Activated CD4-positive, alpha-beta memory T cell treated with anti-CD3 and anti-CD28 coated beads, Interleukin-2, amount 10 ng/mL, durations not matched to agents 7 days and 5 days (primary cell): ENCODE measurements around the gene ADRA1B. TPM values are rescaled to one million over a fixed set of nuclear protein-coding genes. Genes with fewer than 3 reads are reported as not detected.

Experiments used
- CTCF ChIA-PET: fragments of 350-600 bp; sonication (Branson Sonifier 250); formaldehyde crosslinking; loops from one replicate; lab custom pipeline; 2021; ENCODE audit warnings: antibody characterized with exemption, inconsistent platforms; lab: Charles Lee
- POLR2A ChIA-PET: fragments of 350-600 bp; sonication (Branson Sonifier 250); formaldehyde crosslinking; loops from one replicate; lab custom pipeline; 2021; ENCODE audit warnings: antibody characterized with exemption; lab: Charles Lee
- DNase-seq: peaks from one replicate; pipeline ENCODE4 v3.0.0-alpha.2; 2020
- H3K27ac Mint-ChIP-seq: one replicate; pipeline ENCODE4 v1.8.0; 2021; ENCODE audit warnings: mild to moderate bottlenecking, mixed read lengths
- H3K27me3 Mint-ChIP-seq: one replicate; pipeline ENCODE4 v1.8.0; 2021; ENCODE audit warnings: mixed read lengths
- H3K36me3 Mint-ChIP-seq: one replicate; pipeline ENCODE4 v1.8.0; 2021; ENCODE audit warnings: low read depth, mixed read lengths
- H3K4me1 Mint-ChIP-seq: one replicate; pipeline ENCODE4 v1.8.0; 2021; ENCODE audit warnings: mixed read lengths
- H3K4me3 Mint-ChIP-seq: one replicate; pipeline ENCODE4 v1.8.0; 2021; ENCODE audit warnings: mild to moderate bottlenecking, mixed read lengths
- H3K9me3 Mint-ChIP-seq: one replicate; pipeline ENCODE4 v1.8.0; 2021; ENCODE audit warnings: mixed read lengths
- total RNA-seq, 2 experiments: library from RNA; stranded (reverse); gene quantifications; one replicate each; pipeline ENCODE4 v1.2.3, GENCODE V29; 2021

Gene ADRA1B
- total RNA-seq, 2 experiments from 2014 or later = not detected

GRCh38 chr5:159890141-159890540 lies 26.1 kb upstream of the ADRA1B start:
- Mint-ChIP-seq H3K9me3 (no peaks in the 10 kb centered on the region), H3K4me1 (no peaks in the 10 kb centered on the region), H3K4me3 (no peak overlapping the region), H3K36me3 (no peaks in the 10 kb centered on the region), H3K27ac (no peak overlapping the region), H3K27me3 (peaks cover 3% of the 10 kb centered on the region)
- ChIA-PET POLR2A (no interaction called here), CTCF (no interaction called here)
- DNase-seq = no peak

DNA sequence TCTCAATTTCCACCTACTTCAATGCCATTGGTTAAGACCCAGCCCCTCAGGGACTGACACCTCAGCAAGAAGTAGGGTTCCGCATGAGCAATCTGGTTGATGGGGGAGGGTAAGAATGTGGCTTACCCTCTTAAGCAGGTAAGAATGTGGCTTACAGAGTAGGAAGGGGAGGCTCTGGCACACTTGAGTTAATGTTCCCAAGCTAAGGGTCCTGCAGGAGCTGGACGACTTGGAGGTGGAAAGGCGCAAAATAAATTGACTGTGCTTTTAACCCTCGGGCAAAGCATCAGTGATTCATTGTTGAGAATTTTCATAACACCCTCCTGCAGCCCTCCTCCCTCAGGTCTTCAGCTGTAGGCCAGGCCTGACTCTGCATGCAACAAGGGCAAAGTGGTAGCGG lies 24.9 kb upstream of the ADRA1B start:
- Mint-ChIP-seq H3K4me1 (no peaks in the 10 kb centered on the region), H3K27me3 (peaks cover 11% of the 10 kb centered on the region), H3K9me3 (no peaks in the 10 kb centered on the region), H3K27ac (no peak overlapping the region), H3K36me3 (no peaks in the 10 kb centered on the region), H3K4me3 (no peak overlapping the region)
- POLR2A ChIA-PET = no interaction called here
- DNase-seq = no peak
- CTCF ChIA-PET = no interaction called here

DNA sequence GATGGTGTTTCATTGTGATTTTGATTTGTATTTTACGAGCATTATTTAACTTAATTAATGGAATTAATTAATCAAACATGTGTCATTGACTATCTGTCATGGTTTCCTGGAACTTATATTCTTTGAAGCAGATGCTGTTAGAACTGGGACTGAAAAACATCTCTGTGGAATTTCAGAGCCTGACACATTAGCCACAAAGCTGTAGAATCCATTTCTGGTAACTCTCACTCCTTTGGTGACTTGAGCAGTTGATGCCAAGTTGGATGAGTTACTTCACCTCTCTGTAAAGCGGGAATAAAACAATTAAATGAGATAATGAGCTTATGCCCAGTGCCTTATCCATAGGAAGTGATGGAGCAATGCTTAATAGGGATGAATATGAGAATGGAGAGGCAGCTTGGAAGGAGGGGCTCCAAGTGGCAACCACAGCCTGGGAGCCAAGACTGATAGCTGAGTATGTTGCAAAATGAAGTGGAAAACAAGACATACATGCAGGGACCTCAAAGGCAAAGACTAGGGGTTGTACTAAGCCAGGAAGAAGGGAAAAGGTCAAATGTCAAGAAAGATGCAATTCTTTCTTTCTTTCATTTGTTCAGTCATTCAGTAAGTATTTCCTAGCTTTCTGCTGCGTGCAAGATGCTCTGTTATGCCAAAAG lies 23.1 kb upstream of the ADRA1B start:
- CTCF ChIA-PET = no interaction called here
- POLR2A ChIA-PET = no interaction called here
- Mint-ChIP-seq H3K9me3 (no peaks in the 10 kb centered on the region), H3K27me3 (peaks cover 13% of the 10 kb centered on the region), H3K4me1 (no peaks in the 10 kb centered on the region), H3K27ac (no peak overlapping the region), H3K4me3 (no peak overlapping the region), H3K36me3 (no peaks in the 10 kb centered on the region)
- no peak for DNase-seq

DNA sequence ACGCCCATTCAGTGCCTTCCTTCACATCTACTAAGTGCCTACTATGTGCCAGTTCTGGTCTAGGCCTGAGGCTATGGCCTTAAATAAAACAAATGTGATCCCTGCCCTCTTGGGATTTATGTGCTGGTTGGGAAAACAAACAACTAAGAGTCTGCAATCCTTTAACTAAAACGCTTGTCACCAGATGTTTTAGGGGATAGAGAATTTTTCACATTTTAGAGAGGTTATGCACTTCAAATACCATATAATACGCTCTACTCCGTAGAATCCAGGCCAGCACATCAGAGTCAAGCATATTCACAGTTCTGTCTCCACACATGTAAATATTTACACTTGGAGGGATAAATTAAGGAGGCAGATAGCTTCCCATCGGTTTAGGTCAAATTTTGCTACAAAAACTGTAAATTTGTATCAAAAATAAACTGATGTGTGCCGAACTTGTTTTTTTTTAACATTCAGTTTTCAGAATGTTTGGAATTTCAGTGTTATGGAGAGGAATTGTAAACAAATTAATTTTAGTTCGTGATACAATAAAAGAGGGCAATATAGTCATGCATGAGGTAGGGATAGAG lies 22.0 kb upstream of the ADRA1B start:
- no peaks in the 10 kb centered on the region for H3K9me3 Mint-ChIP-seq
- ChIA-PET POLR2A (no interaction called here), CTCF (no interaction called here)
- no peaks in the 10 kb centered on the region for H3K36me3 Mint-ChIP-seq
- H3K4me3 Mint-ChIP-seq = no peak overlapping the region
- H3K27ac Mint-ChIP-seq = no peak overlapping the region
- H3K4me1 Mint-ChIP-seq = no peaks in the 10 kb centered on the region
- no peak for DNase-seq
- peaks cover 17% of the 10 kb centered on the region for H3K27me3 Mint-ChIP-seq

- Mint-ChIP-seq H3K4me3 (no peak overlapping the region), H3K9me3 (no peaks in the 10 kb centered on the region), H3K4me1 (no peaks in the 10 kb centered on the region), H3K27me3 (peaks cover 24% of the 10 kb centered on the region), H3K27ac (no peak overlapping the region), H3K36me3 (no peaks in the 10 kb centered on the region)
- ChIA-PET POLR2A (no interaction called here), CTCF (no interaction called here)
- no peak for DNase-seq
Observed at GRCh38 chr5:159897786-159898393, 18.4 kb upstream of the ADRA1B start.

DNA sequence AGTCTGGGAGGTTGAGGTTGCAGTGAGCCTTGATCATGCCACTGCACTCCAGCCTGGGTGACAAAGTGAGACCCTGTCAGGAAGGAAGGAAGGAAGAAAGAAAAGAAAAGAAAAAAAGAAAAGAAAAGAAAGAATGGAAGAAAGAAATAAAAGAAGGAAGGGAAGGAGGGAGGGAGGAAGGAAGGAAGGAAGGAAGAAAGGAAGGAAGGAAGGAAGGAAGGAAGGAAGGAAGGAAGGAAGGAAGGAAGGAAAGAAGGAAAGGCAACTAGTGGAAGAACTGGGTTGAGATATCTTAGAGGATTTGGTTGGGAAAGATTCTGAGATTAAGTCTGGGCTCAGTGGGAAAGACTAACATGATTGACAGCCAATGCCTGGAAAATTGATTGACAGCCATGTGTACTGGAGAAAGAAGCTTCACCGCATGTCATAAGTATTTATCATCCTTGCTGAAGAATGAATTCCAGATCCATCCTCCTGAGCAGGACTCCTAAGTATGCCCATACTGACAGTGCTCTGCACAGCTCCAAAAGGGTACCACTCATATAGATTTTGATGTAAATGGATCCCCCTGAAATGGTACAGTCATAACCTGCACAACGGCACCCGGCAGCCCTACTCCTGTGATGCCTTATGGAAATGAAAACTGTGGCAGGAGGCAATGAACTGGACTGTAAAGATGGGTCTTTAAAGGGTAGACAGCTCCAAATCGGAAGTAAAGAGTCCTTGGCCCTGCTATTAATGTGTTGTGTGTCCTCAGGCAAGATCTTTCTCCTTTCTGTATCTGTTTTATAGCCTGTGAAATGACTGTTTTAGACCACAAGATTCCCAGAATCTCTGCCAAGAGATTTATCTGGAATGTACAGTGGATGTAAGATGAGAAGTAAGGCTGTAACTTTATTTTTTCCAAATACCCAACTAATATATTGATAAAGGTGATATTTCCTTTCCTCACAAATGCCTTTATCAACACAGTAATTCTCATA lies 16.9 kb upstream of the ADRA1B start:
- Mint-ChIP-seq H3K27me3 (peaks cover 24% of the 10 kb centered on the region), H3K4me3 (no peak overlapping the region), H3K36me3 (no peaks in the 10 kb centered on the region), H3K9me3 (no peaks in the 10 kb centered on the region), H3K4me1 (no peaks in the 10 kb centered on the region), H3K27ac (no peak overlapping the region)
- CTCF ChIA-PET = no interaction called here
- no peak for DNase-seq
- POLR2A ChIA-PET = no interaction called here

DNA sequence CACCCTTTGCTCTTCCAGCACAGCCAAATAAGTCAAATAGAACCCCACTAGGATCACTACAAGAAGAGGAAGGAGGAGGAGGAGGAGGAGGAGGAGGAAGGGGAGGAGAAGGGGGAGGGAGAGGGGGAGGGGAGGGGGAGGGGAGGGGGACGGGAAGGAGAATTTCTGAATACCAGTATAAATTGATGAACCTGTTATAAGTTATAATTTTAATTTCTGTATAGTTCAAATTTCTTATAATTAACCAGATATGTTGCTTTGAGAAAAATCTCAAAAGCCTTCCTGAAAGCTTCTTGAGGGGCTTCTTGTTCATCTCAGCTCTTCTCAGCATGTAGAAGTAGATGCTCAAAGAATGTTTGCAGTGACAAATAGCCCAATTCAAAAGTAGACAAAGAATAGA lies 15.0 kb upstream of the ADRA1B start:
- no peaks in the 10 kb centered on the region for H3K4me1 Mint-ChIP-seq
- no peaks in the 10 kb centered on the region for H3K36me3 Mint-ChIP-seq
- ChIA-PET POLR2A (no interaction called here), CTCF (interaction anchor here (0.6 kb wide), 1 partner anchor 385 kb away, joined by 3 read pairs; no protein-coding TSS in a partner anchor)
- no peak overlapping the region for H3K27ac Mint-ChIP-seq
- H3K27me3 Mint-ChIP-seq = peaks cover 18% of the 10 kb centered on the region
- H3K4me3 Mint-ChIP-seq = no peak overlapping the region
- H3K9me3 Mint-ChIP-seq = no peaks in the 10 kb centered on the region
- no peak for DNase-seq

DNA sequence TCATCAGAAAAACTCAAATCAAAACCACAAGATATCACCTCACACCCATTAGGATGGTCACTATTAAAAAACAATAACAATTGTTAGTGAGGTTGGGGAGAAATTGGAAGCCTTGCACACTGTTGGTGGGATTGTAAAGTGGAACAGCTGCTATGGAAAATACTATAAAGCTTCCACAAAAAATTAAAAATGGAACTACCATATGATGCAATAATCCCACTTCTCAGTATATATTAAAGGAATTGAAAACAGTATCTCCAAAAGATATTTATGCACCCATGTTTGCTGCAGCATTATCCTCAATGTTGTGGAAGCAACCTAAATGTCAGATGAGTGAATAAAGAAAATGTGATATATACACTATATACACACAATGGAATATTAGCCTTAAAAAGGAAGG lies 14.5 kb upstream of the ADRA1B start:
- H3K4me1 Mint-ChIP-seq = no peaks in the 10 kb centered on the region
- DNase-seq = no peak
- H3K27ac Mint-ChIP-seq = no peak overlapping the region
- H3K9me3 Mint-ChIP-seq = no peaks in the 10 kb centered on the region
- no peaks in the 10 kb centered on the region for H3K36me3 Mint-ChIP-seq
- ChIA-PET CTCF (interaction anchor here (0.6 kb wide), 1 partner anchor 386 kb away, joined by 3 read pairs; no protein-coding TSS in a partner anchor), POLR2A (no interaction called here)
- peaks cover 19% of the 10 kb centered on the region for H3K27me3 Mint-ChIP-seq
- no peak overlapping the region for H3K4me3 Mint-ChIP-seq

DNA sequence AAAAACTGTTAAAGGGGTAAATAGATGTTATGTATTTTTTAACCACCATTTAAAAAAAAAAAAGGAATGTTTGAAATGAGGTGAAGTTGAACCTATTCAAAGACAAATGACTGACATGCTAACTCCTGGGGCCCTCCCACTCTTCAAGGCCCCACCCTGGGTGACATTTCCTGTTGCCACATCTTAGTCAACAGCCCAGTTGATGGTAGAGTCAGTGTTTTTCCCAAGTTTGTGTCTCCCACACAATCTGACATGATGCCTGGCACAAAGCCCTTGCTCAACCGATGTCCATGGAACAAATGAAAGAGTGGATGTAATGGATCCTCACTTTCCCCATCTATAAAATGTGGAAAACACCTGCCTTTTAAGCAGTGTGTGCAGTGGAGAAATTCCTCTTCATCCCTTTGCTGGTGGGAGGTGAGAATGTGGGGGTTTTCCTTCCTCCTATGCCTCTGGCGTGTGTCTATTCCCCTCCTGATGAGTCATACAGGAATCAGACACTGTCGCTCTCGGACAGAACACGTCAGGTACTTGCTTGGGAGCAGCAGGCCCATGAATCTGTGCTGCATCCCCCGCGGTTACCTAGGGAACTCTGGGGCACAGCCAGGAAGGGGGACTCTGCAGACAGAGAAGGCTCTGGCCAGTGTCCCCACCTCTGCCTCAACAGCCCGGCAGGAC lies 13.7 kb upstream of the ADRA1B start:
- H3K27me3 Mint-ChIP-seq = peaks cover 24% of the 10 kb centered on the region
- H3K4me3 Mint-ChIP-seq = no peak overlapping the region
- ChIA-PET POLR2A (no interaction called here), CTCF (no interaction called here)
- H3K9me3 Mint-ChIP-seq = no peaks in the 10 kb centered on the region
- no peak for DNase-seq
- H3K36me3 Mint-ChIP-seq = no peaks in the 10 kb centered on the region
- H3K4me1 Mint-ChIP-seq = no peaks in the 10 kb centered on the region
- no peak overlapping the region for H3K27ac Mint-ChIP-seq

GRCh38 chr5:159903131-159903530 lies 13.2 kb upstream of the ADRA1B start:
- Mint-ChIP-seq H3K27ac (no peak overlapping the region), H3K4me3 (no peak overlapping the region), H3K9me3 (no peaks in the 10 kb centered on the region), H3K4me1 (no peaks in the 10 kb centered on the region), H3K27me3 (peaks cover 22% of the 10 kb centered on the region), H3K36me3 (no peaks in the 10 kb centered on the region)
- ChIA-PET CTCF (no interaction called here), POLR2A (no interaction called here)
- DNase-seq = no peak

- H3K9me3 Mint-ChIP-seq = no peaks in the 10 kb centered on the region
- POLR2A ChIA-PET = no interaction called here
- no peak for DNase-seq
- CTCF ChIA-PET = interaction anchor here (2.3 kb wide), 1 partner anchor 9 kb away, joined by 6 read pairs; no protein-coding TSS in a partner anchor
- no peaks in the 10 kb centered on the region for H3K4me1 Mint-ChIP-seq
- no peak overlapping the region for H3K27ac Mint-ChIP-seq
- peaks cover 20% of the 10 kb centered on the region for H3K27me3 Mint-ChIP-seq
- no peak overlapping the region for H3K4me3 Mint-ChIP-seq
- no peaks in the 10 kb centered on the region for H3K36me3 Mint-ChIP-seq
Observed at GRCh38 chr5:159904874-159905273, 11.4 kb upstream of the ADRA1B start.

DNA sequence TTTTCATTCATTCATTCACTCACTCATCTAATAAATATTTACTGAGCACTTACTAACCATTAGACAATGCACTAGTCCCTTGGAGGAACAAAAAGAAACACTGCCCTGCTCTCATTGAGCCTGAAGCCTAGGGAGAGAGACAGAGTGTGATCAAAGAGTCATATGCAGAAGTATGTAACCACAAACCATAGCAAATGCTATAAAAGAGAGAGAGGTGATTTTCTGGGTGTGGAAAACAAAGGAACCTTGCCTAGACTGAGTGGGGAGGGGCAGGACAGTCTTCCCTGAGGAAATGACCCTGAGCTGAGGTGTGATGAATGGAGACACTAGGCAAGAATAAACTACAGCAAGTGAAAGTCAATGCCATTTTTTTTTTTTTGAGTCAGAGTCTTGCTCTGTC lies 10.8 kb upstream of the ADRA1B start:
- peaks cover 19% of the 10 kb centered on the region for H3K27me3 Mint-ChIP-seq
- H3K4me3 Mint-ChIP-seq = no peak overlapping the region
- H3K27ac Mint-ChIP-seq = no peak overlapping the region
- no peaks in the 10 kb centered on the region for H3K9me3 Mint-ChIP-seq
- CTCF ChIA-PET = interaction anchor here (2.3 kb wide), 1 partner anchor 8 kb away, joined by 6 read pairs; no protein-coding TSS in a partner anchor
- no peaks in the 10 kb centered on the region for H3K4me1 Mint-ChIP-seq
- no peak for DNase-seq
- no peaks in the 10 kb centered on the region for H3K36me3 Mint-ChIP-seq
- POLR2A ChIA-PET = no interaction called here
